K562 (cell line): ENCODE data around the gene MEIS1.

Experiments used
- C11orf30 ChIP-seq: fragments of 450-650 bp; IDR thresholded peaks from 2 replicates; pipeline ENCODE4 v1.6.1; 2016; ENCODE audit warnings: low read depth, mild to moderate bottlenecking
- IRF2 ChIP-seq: sonication (generic); formaldehyde crosslinking; IDR thresholded peaks from 2 replicates; pipeline ENCODE4 v1.8.1; 2022; ENCODE audit warnings: mild to moderate bottlenecking, missing genetic modification reagents
- MYC ChIP-seq, 2 experiments: fragments of 250-450 bp in 1 of 2; sonication (Bioruptor Pico) in 1 of 2; IDR thresholded peaks; 2 replicates each; pipeline versions ENCODE4 v1.5.1 to v1.6.1; 2012 to 2021; ENCODE audit warnings: low read depth in 2 of 2, borderline replicate concordance in 1 of 2, improper control_type of control experiment in 1 of 2, low read length in 1 of 2, mild to moderate bottlenecking in 1 of 2, moderate library complexity in 1 of 2
- NFIC ChIP-seq: fragments of 450-650 bp; IDR thresholded peaks from 2 replicates; pipeline ENCODE4 v1.6.1; 2017; ENCODE audit warnings: mild to moderate bottlenecking, inconsistent platforms
- NR3C1 ChIP-seq: sonication (generic); formaldehyde crosslinking; IDR thresholded peaks from 2 replicates; pipeline ENCODE4 v1.8.1; 2022; ENCODE audit warnings: missing genetic modification reagents
- SAP30 ChIP-seq: fragments of 200-600 bp; sonication (generic); IDR thresholded peaks from 2 replicates; pipeline ENCODE4 v1.6.1; 2012; ENCODE audit warnings: borderline replicate concordance, low read depth, mild to moderate bottlenecking, moderate library complexity, low read length, control low read depth, inconsistent platforms; ENCODE audit not compliant: insufficient read depth, poor library complexity, severe bottlenecking
- SETDB1 ChIP-seq: IDR thresholded peaks from one replicate; pipeline ENCODE4 v1.6.1; 2012; ENCODE audit warnings: low read length, control low read depth, inconsistent platforms
- ZNF121 ChIP-seq: sonication (generic); formaldehyde crosslinking; conservative IDR thresholded peaks from 2 replicates; pipeline ENCODE4 v1.8.0; 2022; ENCODE audit warnings: missing genetic modification reagents
- TF ChIP-seq, protein P1 (sequence below): fragments of 450-650 bp; IDR thresholded peaks from 2 replicates; pipeline ENCODE4 v1.6.1; 2017; ENCODE audit warnings: antibody characterized with exemption, mild to moderate bottlenecking
- TF ChIP-seq, protein P2 (sequence below): sonication (generic); formaldehyde crosslinking; IDR thresholded peaks from 2 replicates; pipeline ENCODE4 v1.5.0; 2020; ENCODE audit warnings: missing genetic modification reagents
- TF ChIP-seq, protein P3 (sequence below): sonication (generic); formaldehyde crosslinking; IDR thresholded peaks from 2 replicates; pipeline ENCODE4 v1.8.0; 2023; ENCODE audit warnings: mild to moderate bottlenecking, missing genetic modification reagents

DNA sequence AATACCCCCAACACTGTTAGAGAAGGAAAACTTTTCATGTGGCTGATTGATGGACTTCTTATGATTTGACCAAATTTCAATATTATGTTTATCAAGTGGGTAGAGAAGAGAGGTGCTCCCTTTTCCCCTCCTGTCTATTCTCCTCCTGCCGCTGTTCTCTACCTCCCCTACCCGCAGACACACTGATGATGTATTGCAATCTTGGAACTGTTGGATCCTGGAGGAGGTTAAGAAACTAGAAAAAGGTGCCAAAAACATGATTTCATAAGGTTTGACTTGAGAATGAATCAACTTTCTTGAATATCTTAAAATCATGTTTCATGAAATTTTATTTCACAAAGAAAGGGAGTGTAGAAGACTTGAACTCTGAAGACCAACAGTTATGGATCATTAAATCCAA is 125.8 kb downstream of the MEIS1 start:
- TF ChIP-seq IRF2 (CRISPR knock-in tag), result no peak
- no peak for TF ChIP-seq C11orf30
- no peak for TF ChIP-seq SETDB1
- no peak for TF ChIP-seq NFIC
- TF ChIP-seq, protein P1, sequence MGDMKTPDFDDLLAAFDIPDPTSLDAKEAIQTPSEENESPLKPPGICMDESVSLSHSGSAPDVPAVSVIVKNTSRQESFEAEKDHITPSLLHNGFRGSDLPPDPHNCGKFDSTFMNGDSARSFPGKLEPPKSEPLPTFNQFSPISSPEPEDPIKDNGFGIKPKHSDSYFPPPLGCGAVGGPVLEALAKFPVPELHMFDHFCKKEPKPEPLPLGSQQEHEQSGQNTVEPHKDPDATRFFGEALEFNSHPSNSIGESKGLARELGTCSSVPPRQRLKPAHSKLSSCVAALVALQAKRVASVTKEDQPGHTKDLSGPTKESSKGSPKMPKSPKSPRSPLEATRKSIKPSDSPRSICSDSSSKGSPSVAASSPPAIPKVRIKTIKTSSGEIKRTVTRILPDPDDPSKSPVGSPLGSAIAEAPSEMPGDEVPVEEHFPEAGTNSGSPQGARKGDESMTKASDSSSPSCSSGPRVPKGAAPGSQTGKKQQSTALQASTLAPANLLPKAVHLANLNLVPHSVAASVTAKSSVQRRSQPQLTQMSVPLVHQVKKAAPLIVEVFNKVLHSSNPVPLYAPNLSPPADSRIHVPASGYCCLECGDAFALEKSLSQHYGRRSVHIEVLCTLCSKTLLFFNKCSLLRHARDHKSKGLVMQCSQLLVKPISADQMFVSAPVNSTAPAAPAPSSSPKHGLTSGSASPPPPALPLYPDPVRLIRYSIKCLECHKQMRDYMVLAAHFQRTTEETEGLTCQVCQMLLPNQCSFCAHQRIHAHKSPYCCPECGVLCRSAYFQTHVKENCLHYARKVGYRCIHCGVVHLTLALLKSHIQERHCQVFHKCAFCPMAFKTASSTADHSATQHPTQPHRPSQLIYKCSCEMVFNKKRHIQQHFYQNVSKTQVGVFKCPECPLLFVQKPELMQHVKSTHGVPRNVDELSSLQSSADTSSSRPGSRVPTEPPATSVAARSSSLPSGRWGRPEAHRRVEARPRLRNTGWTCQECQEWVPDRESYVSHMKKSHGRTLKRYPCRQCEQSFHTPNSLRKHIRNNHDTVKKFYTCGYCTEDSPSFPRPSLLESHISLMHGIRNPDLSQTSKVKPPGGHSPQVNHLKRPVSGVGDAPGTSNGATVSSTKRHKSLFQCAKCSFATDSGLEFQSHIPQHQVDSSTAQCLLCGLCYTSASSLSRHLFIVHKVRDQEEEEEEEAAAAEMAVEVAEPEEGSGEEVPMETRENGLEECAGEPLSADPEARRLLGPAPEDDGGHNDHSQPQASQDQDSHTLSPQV, result no peak
- no peak for TF ChIP-seq NR3C1 (CRISPR knock-in tag)
- TF ChIP-seq ZNF121, result no peak
- TF ChIP-seq, protein P2, sequence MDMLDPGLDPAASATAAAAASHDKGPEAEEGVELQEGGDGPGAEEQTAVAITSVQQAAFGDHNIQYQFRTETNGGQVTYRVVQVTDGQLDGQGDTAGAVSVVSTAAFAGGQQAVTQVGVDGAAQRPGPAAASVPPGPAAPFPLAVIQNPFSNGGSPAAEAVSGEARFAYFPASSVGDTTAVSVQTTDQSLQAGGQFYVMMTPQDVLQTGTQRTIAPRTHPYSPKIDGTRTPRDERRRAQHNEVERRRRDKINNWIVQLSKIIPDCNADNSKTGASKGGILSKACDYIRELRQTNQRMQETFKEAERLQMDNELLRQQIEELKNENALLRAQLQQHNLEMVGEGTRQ (CRISPR knock-in tag), result no peak
- TF ChIP-seq SAP30, result no peak
- no peak for TF ChIP-seq MYC (IDR thresholded peaks at IDR 0.05; ENCODE audit: low read depth, low read length)
- TF ChIP-seq MYC (CRISPR knock-in tag; IDR thresholded peaks at IDR 0.05; ENCODE audit: borderline replicate concordance, low read depth), result no peak
- TF ChIP-seq, protein P3, sequence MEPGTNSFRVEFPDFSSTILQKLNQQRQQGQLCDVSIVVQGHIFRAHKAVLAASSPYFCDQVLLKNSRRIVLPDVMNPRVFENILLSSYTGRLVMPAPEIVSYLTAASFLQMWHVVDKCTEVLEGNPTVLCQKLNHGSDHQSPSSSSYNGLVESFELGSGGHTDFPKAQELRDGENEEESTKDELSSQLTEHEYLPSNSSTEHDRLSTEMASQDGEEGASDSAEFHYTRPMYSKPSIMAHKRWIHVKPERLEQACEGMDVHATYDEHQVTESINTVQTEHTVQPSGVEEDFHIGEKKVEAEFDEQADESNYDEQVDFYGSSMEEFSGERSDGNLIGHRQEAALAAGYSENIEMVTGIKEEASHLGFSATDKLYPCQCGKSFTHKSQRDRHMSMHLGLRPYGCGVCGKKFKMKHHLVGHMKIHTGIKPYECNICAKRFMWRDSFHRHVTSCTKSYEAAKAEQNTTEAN (CRISPR knock-in tag), result no peak
